HG03432 (cell line): ENCODE results near the gene LUZP2.

Experiments used
- ATAC-seq: cut with Tn5 transposase; IDR thresholded peaks from one replicate; pipeline ENCODE4 v1.9.1; 2021; ENCODE audit warnings: mild to moderate bottlenecking, moderate library complexity; ENCODE audit not compliant: unreplicated experiment

Gene LUZP2

DNA sequence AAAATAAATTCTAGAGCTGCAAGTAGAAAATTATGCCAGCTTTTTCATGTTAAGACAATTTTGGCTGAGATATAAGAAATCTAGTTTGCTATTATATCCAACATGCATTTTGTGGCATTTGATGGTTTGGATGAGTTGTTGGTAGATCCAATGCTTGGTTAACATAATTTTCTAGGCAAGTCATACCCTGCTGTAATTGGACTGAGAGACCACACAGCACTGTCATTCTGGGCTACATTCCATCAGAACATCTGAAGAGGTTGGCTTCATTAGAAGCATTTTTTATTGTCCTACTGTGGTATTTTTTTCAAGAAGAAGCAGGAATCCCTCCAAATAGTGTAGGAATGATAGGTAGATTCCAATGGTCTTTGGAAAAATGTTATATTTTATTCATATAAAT, 561.0 kb downstream of the LUZP2 start:
- ATAC-seq = no peak

DNA sequence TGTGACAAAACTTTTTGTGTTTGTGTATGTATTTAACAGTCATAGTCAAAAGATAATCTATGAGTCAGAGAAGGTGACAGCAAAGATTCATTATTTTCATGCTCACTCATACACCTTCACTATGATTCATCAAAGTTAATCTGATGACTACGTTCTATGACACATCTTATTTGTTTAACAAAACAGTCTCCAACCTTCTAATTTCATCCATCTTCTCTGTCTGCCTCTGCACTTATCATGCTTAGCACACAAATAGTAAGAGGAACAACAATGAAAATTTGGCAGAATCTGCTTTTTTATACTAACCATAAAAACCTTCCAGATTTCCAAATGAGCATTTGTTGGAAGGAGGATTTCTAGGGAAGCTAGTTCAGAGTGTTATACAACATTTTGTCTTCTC, 568.9 kb downstream of the LUZP2 start:
- ATAC-seq = peak; percentile 60

DNA sequence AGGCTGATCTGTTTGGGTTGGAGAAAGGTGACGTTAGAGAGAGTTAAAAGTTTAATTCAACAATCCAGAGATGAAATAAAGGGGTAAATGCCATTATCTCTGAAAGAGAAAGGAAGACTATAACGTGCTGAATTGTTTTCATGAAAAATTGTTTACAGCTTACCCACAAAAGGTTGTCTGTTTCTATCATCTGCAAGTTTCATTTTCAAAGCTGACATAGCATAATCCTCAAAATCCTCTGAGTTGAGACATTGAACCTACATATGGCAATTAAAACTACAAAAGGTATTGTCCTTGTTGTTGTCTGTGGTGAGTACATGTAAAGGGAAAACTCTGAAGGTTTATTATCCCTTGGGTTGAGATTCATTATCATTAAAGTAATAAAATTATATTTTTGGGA, 569.9 kb downstream of the LUZP2 start:
- no peak for ATAC-seq

DNA sequence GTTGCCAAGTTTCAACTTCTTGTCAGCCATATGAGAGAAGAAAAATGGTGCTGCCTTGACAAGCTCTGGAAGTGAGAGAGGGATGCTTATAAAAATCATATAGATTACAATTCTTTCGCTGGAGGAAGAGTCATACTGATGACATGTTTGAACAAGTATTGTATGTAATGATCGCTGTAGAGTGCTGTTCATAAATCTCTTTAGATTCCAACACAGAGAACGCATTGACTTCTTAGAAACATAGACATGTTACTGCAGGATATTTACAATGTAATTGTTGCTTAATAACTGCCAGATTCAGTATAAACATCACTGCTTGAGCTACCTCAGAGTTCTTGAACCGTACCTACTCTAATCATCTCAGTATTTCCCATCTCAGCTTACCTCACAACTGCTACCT, 571.6 kb downstream of the LUZP2 start:
- ATAC-seq = no peak

DNA sequence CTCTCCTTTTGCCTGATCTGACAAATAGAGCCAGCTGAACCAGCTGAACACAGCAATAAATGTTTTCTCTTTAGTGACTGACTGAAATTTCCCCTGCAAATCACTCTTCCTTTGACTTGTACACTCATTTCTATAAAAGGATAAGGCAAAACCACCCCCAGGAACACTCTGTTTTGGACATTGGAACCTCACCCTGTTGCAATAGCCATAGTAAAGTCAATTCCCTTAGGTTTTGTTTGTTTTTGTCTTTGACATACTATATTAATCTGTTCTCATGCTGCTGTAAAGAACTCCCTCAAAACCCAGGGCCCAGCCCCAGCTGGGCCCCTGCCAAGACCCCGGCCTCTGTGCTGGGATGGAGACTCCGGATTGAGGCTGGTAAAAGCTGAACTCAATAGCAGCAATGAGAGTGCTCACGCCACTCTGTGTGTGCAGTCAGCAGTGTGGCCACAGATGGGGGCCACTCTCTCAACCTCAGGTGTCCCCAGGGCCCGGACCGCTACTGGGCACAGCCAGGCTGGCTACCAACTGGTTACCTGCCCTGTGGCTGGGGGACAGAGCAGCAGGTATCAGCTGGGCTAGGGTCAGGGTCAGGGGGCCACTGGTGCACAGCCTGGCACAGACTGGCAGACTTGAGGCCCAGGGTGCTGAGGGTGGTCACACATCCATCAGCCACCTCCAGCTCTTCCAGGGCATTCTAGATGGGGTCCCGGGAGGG, 597.4 kb downstream of the LUZP2 start:
- ATAC-seq = no peak

DNA sequence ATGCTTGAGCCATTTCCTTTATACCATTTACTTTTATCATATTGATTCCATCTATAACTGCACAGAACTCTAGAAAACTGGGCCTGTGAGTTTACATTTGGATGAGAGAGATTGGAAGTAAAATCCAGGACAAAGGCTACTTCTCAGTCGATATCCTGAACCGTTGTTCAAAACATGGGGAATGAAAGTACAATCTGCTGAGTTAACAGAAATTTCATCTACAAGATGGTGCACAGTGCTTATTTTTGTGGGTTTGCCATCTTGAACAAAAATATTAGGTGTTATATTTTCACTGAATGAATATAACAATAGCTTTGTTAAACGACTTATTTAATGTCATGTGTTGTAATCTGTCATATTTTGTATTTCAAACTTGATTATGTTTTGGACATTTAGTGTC, 622.6 kb downstream of the LUZP2 start:
- ATAC-seq = no peak
